Epithelial cell of proximal tubule (primary cell): Measurements from ENCODE around the gene CYP2C18. TPM values are rescaled to one million over a fixed set of nuclear protein-coding genes. Genes with fewer than 3 reads are reported as not detected.
"Not testable (repeated sequence)": the region's sequence is repeated elsewhere in the genome, so short reads cannot be mapped to it uniquely, and the experiment has no call there.

Source experiments
- DNase-seq: peaks from one replicate; pipeline ENCODE4 v3.0.0-alpha.2; 2011; ENCODE audit warnings: low read depth
- H3K4me3 ChIP-seq: 2 replicates; pipeline ENCODE4 v1.5.1; 2011; ENCODE audit warnings: low read depth, mild to moderate bottlenecking, low read length
- CTCF ChIP-seq: conservative IDR thresholded peaks from 2 replicates; pipeline ENCODE4 v1.5.1; 2012; ENCODE audit warnings: low read depth, mild to moderate bottlenecking, low read length
- total RNA-seq: library from RNA; depleted of rRNA; stranded (reverse); fragments of >200 nt; gene quantifications from 2 replicates; pipeline ENCODE4 v1.2.3, GENCODE V29; 2015

Gene CYP2C18
- total RNA-seq, 1 donor from 2014 or later, result not detected

- no peak for TF ChIP-seq CTCF
- DNase-seq, result no peak
- H3K4me3 ChIP-seq, result no peak overlapping the region
These were observed 64.3 kb downstream of the CYP2C18 start for GRCh38 chr10:94747838-94748237.

- no peak for TF ChIP-seq CTCF
- no peak overlapping the region for H3K4me3 ChIP-seq
- no peak for DNase-seq
These were observed 74.4 kb downstream of the CYP2C18 start for GRCh38 chr10:94757916-94758315.

DNA sequence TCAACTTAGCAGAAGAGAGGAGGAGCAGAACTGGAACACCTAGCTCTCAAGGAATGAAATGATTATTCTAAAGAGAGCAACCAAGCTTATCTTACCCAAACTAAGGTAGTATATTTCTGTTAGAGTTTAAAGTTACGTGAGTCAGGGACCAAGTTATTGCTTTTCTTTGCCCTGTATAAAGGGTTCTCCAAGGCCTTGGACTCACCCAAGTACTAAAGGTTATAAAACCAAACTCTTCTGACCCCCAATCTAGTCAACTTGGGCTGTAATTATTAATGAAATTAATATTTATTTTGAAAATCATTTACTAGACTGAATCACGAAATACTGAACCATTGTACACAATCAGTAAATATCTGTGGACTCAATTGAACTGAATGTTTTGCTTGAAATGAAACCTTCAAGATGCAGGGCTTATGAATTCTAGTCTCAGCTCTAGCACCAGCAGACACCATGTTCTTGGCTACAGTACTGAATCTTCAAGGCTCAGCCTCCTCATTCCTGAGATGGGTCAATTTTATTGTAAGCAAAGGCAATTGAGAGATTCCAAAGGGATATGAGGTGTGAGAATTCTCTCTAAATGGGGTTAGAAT is 77.2 kb downstream of the CYP2C18 start:
- TF ChIP-seq CTCF, result no peak
- DNase-seq, result no peak
- H3K4me3 ChIP-seq, result no peak overlapping the region

GRCh38 chr10:94762393-94762792 is 78.9 kb downstream of the CYP2C18 start, which contains the start of gene CYP2C19:
CYP2C19 (plus strand) TSS chr10:94762681; CDS start chr10:94762706, 25 bp downstream.
- TF ChIP-seq CTCF, result no peak
- no peak for DNase-seq

DNA sequence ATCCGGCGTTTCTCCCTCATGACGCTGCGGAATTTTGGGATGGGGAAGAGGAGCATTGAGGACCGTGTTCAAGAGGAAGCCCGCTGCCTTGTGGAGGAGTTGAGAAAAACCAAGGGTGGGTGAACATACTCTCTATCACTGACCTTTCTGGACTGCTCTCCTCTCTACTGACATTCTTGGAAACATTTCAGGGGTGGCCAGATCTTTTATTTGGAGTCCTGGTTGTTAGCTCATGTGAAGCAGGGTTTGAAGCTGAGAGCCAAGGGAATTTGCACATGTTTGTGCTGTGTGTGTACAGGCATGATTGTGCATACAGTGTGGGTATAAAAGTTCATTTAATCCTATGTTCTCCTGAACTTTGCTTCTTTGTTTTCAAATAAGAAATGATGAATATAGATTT is 91.9 kb downstream of the CYP2C18 start:
- not testable (repeated sequence) for DNase-seq, H3K4me3 ChIP-seq

More at GRCh38 chr10:94762393-94762792, 78.9 kb downstream of the CYP2C18 start, which contains the start of gene CYP2C19:
- no peak within 1 kb of the TSS for H3K4me3 ChIP-seq

DNA sequence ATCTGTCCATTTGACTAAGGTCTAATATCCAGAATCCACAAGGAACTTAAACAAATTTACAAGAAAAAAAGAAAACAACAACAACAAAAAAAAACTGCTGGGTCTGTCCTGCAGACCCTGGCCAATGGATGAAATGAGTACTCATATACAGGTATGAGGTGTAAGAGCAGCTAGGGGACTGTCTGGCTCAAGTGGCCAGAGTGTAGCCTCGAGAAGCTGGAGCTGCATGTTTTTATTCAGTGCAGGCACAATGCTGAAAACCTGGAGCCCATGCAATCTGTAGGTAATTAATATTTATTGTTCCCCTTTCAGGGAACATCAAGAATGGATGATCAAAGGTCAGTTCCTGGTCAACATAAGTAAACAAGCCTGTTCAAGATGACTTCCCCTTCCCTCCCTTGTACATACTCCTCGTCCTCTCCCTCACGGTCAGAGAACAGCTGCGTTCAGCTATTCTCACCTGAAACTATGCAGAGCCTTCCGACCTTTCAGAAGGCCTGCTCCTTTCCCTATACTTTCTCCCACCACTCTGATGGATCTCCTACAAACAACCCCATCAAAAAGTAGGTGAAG is 94.4 kb downstream of the CYP2C18 start:
- DNase-seq, result no peak
- TF ChIP-seq CTCF, result no peak
- H3K4me3 ChIP-seq, result no peak overlapping the region

GRCh38 chr10:94780844-94781243 is 97.3 kb downstream of the CYP2C18 start:
- no peak overlapping the region for H3K4me3 ChIP-seq
- no peak for DNase-seq
- TF ChIP-seq CTCF, result no peak
